Stimulated activated CD4-positive, alpha-beta T cell treated with anti-CD3 and anti-CD28 coated beads, Interleukin-4, amount 100 ng/mL, for 4 hours (primary cell): Measurements from ENCODE around the gene TRIOBP.

ENCODE experiments used
- DNase-seq, 2 experiments: peaks; one replicate each; pipeline ENCODE4 v3.0.0-alpha.2; 2020

Gene TRIOBP

DNA sequence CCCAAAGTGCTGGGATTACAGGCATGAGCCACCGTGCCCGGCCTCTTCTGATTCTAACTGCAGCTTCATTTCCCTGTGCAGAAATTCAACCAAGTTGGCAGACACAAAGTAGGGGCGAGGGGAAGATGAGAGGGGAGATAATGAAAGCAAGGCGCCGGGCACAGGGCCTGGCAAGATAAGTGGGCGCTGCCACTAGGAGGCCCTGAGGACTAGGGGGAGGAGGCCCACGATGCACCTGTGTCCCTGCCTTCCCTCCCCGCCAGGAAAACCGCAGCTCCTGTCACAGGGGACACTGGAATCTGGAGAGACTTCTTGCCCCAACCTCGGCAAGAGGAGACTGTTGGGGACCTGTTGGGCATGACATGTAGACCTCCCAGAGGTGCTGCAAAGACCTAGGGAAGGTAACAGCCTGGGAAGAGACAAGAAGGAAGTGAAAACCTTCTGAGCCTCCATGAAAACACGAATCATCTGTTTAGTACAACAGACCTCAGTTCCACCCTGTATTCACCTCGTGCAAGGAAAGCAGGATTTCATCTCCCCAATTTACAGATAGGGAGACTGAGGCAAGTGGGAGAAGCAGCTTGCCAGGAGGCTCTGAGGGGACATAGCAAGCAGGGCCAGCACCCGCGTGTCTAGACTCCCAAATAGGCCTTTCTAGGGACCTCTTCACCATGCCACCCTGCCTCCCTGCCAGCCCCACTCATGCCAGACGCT, 24.5 kb upstream of the TRIOBP start:
- DNase-seq = no peak

DNA sequence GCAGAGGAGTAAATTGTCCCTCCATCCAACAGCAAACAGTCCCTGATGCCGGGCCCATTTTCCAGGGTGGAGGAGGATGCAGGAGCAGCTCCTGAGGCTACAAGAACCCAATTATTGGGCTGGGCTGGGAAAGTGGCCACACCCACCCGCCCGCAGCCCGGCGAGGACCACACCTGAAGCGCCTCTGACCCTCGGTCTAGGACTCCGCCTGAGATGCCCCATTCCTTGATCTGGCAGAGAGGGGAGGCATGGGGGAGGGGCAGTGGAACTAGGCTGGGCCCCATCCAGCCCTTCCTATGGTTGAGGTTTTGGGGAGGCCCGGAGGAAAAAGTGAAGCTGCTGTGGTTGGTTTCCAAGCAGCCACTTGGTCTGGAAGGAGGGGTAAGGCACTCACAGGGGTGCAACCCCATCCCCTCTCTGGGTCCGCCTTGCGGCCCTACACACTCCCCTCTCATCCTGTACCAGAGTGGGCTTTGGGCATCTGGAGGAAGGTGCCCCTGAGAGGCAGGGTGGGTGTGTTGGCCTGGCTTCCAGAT, 23.9 kb upstream of the TRIOBP start:
- DNase-seq = no peak

- DNase-seq = no peak
Observed at GRCh38 chr22:37674248-37674647, 22.6 kb upstream of the TRIOBP start.

DNA sequence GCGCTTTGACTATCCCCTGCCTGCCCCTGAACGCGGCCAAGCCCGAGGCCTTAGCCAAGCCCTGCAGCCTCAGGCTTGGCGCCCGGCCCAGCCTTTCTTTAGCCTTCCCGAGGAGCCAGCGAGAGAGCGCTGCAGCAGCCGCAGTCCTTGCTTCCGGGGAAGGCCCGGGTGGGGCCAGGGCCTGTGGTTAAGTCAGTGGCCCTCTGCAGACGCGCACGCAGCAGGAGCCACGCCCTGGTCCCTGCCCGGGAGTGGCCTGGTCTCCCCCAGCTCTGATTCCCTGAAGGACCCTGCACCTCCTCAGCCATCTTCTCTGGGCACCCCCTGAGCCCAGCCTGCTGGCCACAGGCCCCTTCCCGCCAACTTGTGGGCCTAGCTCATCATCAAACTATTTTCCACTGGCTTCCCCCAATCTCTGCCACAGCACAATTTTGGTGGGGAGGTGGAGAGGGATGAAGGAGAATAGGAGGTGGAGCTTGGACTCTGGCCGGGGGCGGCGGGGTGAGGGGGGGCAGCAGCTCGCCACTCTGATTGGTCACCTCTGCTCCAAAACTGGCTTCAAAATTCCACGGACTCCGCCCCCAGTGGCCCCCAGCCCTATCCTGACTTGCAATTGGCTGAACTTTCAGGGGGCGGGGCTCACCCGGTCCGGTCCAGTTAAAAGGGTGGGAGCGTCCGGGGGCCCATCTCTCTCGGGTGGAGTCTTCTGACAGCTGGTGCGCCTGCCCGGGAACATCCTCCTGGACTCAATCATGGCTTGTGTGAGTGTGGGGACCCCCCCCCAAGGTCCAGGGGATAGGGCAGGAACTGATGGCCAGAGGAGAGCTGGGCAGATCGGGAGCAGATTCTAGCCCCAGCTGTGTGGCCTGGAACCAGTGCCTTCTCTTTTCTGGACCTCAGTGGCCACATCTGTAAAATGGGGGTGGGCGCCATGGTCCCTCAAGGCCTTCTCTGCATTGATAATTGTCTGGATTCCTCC, 21.6 kb upstream of the TRIOBP start, which contains the start of gene LGALS1:
Gene LGALS1 (plus strand): TSS at position 686 of the 979 bp plus-strand sequence. CDS start 67 bp downstream, at position 753.
- DNase-seq = peak; percentile 45 to 49

DNA sequence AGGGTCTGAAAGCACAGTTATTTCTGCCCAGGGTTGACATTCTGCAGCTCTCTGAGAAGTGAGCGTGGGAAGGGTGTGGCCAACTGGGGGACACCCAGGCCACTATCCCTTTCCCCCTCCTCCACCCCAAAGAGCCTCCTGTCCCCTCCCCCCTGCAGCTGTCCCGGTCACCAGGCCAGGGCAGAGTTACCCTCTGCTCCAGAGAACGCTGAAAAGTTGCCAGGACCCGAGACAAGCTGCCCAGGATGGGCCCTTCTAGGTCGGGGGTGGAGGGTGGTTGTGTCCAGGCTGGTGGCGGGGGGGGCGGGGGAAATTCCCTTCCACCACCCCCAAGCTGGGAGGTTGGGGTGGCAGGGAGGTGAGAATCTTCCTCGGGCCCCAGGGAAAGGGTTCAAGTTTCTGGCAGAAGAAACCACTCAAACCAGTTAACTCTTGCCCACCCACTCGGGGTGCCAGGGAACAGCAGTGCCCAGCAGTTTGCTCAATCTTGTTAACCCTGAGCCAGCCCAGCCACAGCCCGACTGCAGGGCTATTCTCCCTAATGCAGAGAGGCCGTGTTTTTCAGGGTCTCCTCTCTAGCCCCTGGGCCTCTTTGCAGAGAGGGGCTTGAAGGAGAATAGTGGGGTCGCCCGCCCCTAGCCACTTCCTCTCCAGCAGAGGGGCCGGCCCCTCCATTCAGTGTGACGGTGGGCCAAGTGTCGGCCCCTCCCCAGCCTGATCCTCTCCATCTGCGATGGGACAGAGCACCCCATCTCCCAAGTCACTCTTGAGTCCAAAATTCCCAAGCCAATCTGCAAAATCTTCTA, 20.7 kb upstream of the TRIOBP start:
- DNase-seq = peak in 1 of 2 experiments; percentile 21

- peak; percentile 91 to 94 for DNase-seq
Observed at GRCh38 chr22:37676736-37677492, 19.9 kb upstream of the TRIOBP start.

GRCh38 chr22:37677493-37677974, 19.3 kb upstream of the TRIOBP start:
- DNase-seq = no peak

- DNase-seq = no peak
Observed at GRCh38 chr22:37678372-37678771, 18.5 kb upstream of the TRIOBP start.

GRCh38 chr22:37679670-37680069, 17.2 kb upstream of the TRIOBP start:
- DNase-seq = no peak

GRCh38 chr22:37680191-37680851, 16.5 kb upstream of the TRIOBP start:
- no peak for DNase-seq

DNA sequence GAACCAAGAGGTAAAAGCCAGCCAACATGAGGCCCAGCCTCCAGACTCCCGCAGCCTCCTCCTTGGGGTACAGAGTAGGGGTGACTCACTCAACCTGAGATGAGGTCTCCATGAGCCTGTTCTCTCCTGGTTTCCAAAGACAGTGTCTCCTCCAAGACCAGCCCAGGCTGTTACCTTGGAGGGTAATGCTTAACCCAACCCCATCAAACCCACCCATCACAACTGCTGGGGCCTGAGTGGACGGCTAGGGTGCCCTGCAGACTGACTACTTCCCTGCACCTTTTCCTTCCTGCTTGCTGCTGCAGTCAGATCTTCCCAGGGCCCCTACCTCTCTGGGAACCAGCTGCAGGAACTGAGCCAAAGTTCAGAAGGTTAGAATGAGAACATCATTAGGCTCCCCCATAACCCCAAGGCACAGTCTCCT, 15.8 kb upstream of the TRIOBP start:
- DNase-seq = no peak

DNA sequence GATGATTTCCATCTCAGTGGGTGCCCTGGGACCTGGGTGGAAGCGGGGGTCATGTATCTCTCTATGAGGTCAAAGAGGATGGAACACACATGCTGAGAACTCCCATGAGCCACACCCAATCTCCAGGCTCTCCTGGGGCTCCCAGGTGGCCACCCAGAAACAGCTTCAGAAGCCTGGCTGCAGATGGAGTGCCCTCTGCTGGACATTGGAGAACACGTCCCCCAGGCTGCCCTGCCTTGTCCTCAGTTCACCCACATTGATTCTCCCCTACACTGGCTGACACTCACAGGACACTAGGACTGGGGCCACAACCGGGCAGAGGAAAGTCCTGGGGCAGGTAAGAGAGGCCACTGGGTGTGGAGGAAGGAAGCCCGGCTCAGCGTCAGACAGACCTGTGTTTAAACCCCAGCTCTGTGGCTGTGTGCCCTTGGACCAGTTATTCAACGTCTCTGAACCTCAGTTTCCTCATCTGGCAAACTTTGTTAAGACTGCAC, 15.2 kb upstream of the TRIOBP start:
- peak; percentile 58 to 68 for DNase-seq

- no peak for DNase-seq
Observed at GRCh38 chr22:37684803-37685615, 11.8 kb upstream of the TRIOBP start.

DNA sequence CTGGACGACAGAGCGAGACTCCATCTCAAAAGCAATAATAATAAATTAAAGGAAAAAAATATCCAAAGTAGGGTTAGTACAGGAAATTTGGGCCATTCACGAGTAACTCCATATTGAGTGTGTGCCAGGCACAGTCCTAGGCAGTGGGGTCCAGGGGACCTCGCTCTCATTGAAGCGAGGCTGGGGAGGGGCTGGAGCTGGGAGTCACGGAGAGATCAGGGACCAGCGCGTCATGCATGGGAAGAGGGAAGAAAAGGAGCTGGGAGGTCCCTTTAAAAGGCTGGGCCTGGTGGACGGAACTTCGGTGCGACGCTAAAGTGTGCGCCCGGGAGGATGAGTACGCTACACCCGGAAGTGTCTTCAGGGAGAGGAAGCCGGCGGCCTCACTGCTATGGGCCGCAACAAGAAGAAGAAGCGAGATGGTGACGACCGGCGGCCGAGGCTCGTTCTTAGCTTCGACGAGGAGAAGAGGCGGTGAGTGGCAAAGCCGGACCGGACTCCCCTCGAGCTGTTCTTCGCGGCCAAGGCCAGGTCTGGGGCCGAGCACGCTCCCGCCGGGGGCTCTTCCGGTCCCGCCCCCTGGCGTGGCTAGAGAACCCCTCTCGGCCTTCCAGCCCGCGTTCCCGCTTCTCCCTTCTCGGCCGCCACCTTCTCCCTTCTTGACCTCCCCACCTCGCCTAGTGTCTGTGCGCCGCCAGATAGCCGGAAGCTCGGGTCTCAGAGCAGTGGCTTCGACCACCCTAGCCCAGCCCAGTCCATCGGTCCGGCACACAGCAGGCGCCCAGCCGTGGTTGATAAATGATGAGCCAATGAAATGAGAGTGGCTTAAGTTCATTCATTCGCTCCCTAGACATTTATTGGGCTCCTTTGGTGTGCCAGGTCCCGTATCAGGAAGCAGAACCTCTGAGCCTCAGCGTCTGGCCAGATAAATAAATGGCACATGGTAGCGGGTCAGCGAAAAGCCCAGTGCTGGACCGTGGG, 10.6 kb upstream of the TRIOBP start, which contains the start of gene NOL12:
Gene NOL12 (plus strand): TSS at position 342 of the 981 bp plus-strand sequence. CDS start 50 bp downstream, at position 392.
- DNase-seq = peak; percentile 67 to 73

GRCh38 chr22:37690407-37690806, 6.4 kb upstream of the TRIOBP start:
- no peak for DNase-seq

GRCh38 chr22:37690901-37691504, 5.8 kb upstream of the TRIOBP start:
- DNase-seq = no peak

- no peak for DNase-seq
Observed at GRCh38 chr22:37692627-37693285, 4.1 kb upstream of the TRIOBP start.
